ENCODE results near the gene RAB35.
"Not testable (repeated sequence)": the region's sequence is repeated elsewhere in the genome, so short reads cannot be mapped to it uniquely, and the experiment has no call there.

GRCh38 chr12:120045367-120045766 lies 71.2 kb downstream of the RAB35 start:
- TF ChIP-seq EZH2 (IDR thresholded peaks at IDR 0.05; ENCODE audit: borderline replicate concordance); CTCF (IDR thresholded peaks at IDR 0.05; ENCODE audit: poor library complexity): not testable (repeated sequence)
